GM12878 (cell line): Measurements from ENCODE around the gene BNC2. TPM values are rescaled to one million over a fixed set of nuclear protein-coding genes. Genes with fewer than 3 reads are reported as not detected.

ENCODE experiments used
- ATAC-seq: fragments of 200-7000 bp; cut with Tn5 transposase; 3 replicates; pipeline ENCODE4 v1.9.1; 2020; ENCODE audit warnings: mild to moderate bottlenecking, moderate library complexity
- BruUV-seq: library from RNA; stranded (reverse); fragments of 400-500 nt; replicated peaks from 2 replicates; lab custom pipeline; 2021; lab: Mats Ljungman, UMichigan
- CTCF ChIA-PET: fragments of 300-600 bp; sonication (Branson Sonifier 250); formaldehyde crosslinking; extraction: SDS; loops from one replicate; lab custom pipeline; 2021; ENCODE audit warnings: inconsistent platforms; lab: Yijun Ruan, JAX
- POLR2A ChIA-PET: fragments of 350-600 bp; formaldehyde crosslinking; extraction: SDS; loops from one replicate; lab custom pipeline; 2021; ENCODE audit warnings: inconsistent platforms; lab: Charles Lee
- RAD21 ChIA-PET: fragments of 300-600 bp; sonication (Branson Sonifier 250); formaldehyde crosslinking; loops from one replicate; lab custom pipeline; 2023; ENCODE audit warnings: antibody characterized with exemption; ENCODE audit not compliant: unreplicated experiment; lab: Charles Lee
- SMC1A ChIA-PET: fragments of 300-600 bp; sonication (Branson Sonifier 250); formaldehyde crosslinking; loops from one replicate; lab custom pipeline; 2023; ENCODE audit not compliant: unreplicated experiment, uncharacterized antibody; lab: Charles Lee
- DNase-seq: peaks from one replicate; pipeline ENCODE4 v3.0.0-alpha.2; 2011; ENCODE audit warnings: low read depth, low spot score
- FAIRE-seq: peaks from 3 replicates; lab custom pipeline; 2011; peaks lifted over from hg19 to GRCh38; lab: Jason Lieb, UNC
- H2AFZ ChIP-seq: 2 replicates; pipeline ENCODE4 v1.6.0; 2011; ENCODE audit warnings: low read depth, low read length, control low read depth; ENCODE audit not compliant: control insufficient read depth
- H3K27ac ChIP-seq: 2 replicates; pipeline ENCODE4 v1.5.1; 2011; ENCODE audit warnings: control low read depth; ENCODE audit not compliant: control insufficient read depth, insufficient read depth
- H3K27me3 ChIP-seq, 2 experiments: replicated peaks in 1 of 2; 2 replicates each; pipeline versions ENCODE4 v1.6.0 to v1.6.1; 2011; ENCODE audit warnings: low read length in 1 of 2; ENCODE audit not compliant: control insufficient read depth in 2 of 2, insufficient read depth in 2 of 2
- H3K36me3 ChIP-seq, 2 experiments: 2 replicates each; pipeline ENCODE4 v1.5.1; 2011; ENCODE audit warnings: low read length in 1 of 2; ENCODE audit not compliant: control insufficient read depth in 2 of 2, insufficient read depth in 2 of 2
- H3K4me1 ChIP-seq: 2 replicates; pipeline ENCODE4 v1.6.1; 2011; ENCODE audit warnings: mild to moderate bottlenecking, low read length, moderate library complexity, mixed read lengths; ENCODE audit not compliant: control insufficient read depth, insufficient read depth
- H3K4me2 ChIP-seq: 2 replicates; pipeline ENCODE4 v1.6.0; 2011; ENCODE audit warnings: control low read depth; ENCODE audit not compliant: control insufficient read depth, insufficient read depth
- H3K4me3 ChIP-seq: fragments of 200-600 bp; sonication (generic); 2 replicates; pipeline ENCODE4 v1.5.1; 2016
- H3K79me2 ChIP-seq: 2 replicates; pipeline ENCODE4 v1.6.0; 2011; ENCODE audit warnings: low read length; ENCODE audit not compliant: control insufficient read depth, insufficient read depth
- H3K9ac ChIP-seq: 2 replicates; pipeline ENCODE4 v1.8.0; 2011; ENCODE audit warnings: low read length, control low read depth, mixed read lengths; ENCODE audit not compliant: control insufficient read depth, insufficient read depth
- H3K9me3 ChIP-seq: replicated peaks from 3 replicates; pipeline ENCODE4 v1.5.1; 2011; ENCODE audit warnings: mild to moderate bottlenecking, low read length; ENCODE audit not compliant: control insufficient read depth, insufficient read depth
- H4K20me1 ChIP-seq: 2 replicates; pipeline ENCODE4 v1.6.0; 2011; ENCODE audit not compliant: control insufficient read depth, insufficient read depth
- SP1 ChIP-seq: IDR thresholded peaks from one replicate; pipeline ENCODE4 v1.6.1; 2011; ENCODE audit warnings: low read depth, low read length
- TCF12 ChIP-seq: IDR thresholded peaks from 2 replicates; pipeline ENCODE4 v1.6.1; 2011; ENCODE audit warnings: low read depth, mild to moderate bottlenecking, low read length
- TCF7 ChIP-seq: IDR thresholded peaks from 2 replicates; pipeline ENCODE4 v1.6.1; 2014; ENCODE audit warnings: antibody characterized with exemption, borderline replicate concordance
- WGBS: methylation state at CpG from one replicate; pipeline ENCODE4 v1.1.6; 2016; ENCODE audit warnings: low lambda C conversion rate; ENCODE audit not compliant: insufficient replicate concordance, insufficient coverage; ENCODE audit errors: missing lambda C conversion rate; 5-methylcytosine and 5-hydroxymethylcytosine counted together
- in situ Hi-C: fragments of 300-500 bp; cut with MboI; formaldehyde crosslinking; loops from 9 replicates; pipeline ENCODE4 v1.14.3; 2018; ENCODE audit warnings: mixed read lengths
- intact Hi-C: fragments of 100-400 bp; cut with micrococcal nuclease; formaldehyde crosslinking; loops from one replicate; pipeline ENCODE4 v1.14.2; 2022; ENCODE audit not compliant: unreplicated experiment
- polyA plus RNA-seq, 11 experiments: library from polyadenylated mRNA; depleted of rRNA in 4 of 11; unstranded in 6 of 11; stranded (reverse) in 5 of 11; fragments of >200 nt; fragmentation: Nextera tagmentation in 4 of 11; fragmentation: Illumina TruSeq in 1 of 11; extraction: Ambion mirVana in 4 of 11; extraction: Trizol in 1 of 11; gene quantifications; 1 replicate in 1 of 11; 2 replicates in 10 of 11; pipeline versions ENCODE4 v1.2.1 to v1.2.3, GENCODE V29; 2011 to 2016; ENCODE audit warnings: inconsistent platforms in 2 of 11, missing spikeins in 2 of 11, low read depth in 1 of 11
- total RNA-seq, 4 experiments: library from RNA; depleted of rRNA in 3 of 4; stranded (reverse); fragments of >200 nt in 3 of 4; fragmentation: Illumina TruSeq in 1 of 4; extraction: Trizol in 1 of 4; gene quantifications; 2 replicates each; pipeline versions ENCODE4 v1.2.1 to v1.2.3, GENCODE V29; 2013 to 2021
- TF ChIP-seq, protein P1 (sequence below): fragments of 450-650 bp; IDR thresholded peaks from 2 replicates; pipeline ENCODE4 v1.6.1; 2017; ENCODE audit warnings: borderline replicate concordance

The BNC2 gene
- total and polyA plus RNA-seq, 10 of the 15 experiments (the other 5 are each of a cell fraction or from before 2014, with no cell fraction given): 0.05 to 14.5 (median 0.26) TPM

DNA sequence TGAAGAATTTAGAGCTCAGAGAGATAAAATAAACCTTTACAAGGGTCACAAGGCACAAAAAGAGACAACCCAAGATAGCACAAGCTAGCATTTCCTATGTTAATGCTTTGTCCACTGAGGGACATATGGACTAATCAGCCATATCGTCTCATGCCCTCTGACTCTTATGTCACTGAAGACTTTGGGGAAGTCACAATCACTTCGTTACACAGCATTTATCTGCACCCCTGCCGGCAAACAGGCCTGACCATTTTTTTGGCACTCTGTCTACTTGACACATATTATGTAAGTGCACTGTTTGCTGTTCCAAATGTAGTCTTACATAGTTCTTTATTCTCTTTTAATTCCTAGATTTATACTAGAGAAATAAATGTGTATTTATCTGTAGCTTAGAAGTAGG is 13.9 kb upstream of the BNC2 start:
- H3K4me1 ChIP-seq: no peaks in the 10 kb centered on the region
- no peak overlapping the region for H2AFZ ChIP-seq
- ChIA-PET SMC1A (interaction anchor here (0.8 kb wide), 1 partner anchor 24 kb away, joined by 3 read pairs; no protein-coding TSS in a partner anchor), POLR2A (no interaction called here), CTCF (interaction anchor here (0.7 kb wide), 1 partner anchor 234 kb away, joined by 3 read pairs; no protein-coding TSS in a partner anchor), RAD21 (no interaction called here)
- in situ Hi-C loops: no loop called here
- ATAC-seq (peak; percentile 57), DNase-seq (no peak), FAIRE-seq (no peak)
- no peak overlapping the region for H3K4me3 ChIP-seq
- intact Hi-C loops: no loop called here
- no peaks in the 10 kb centered on the region for H3K79me2 ChIP-seq
- no peaks in the 10 kb centered on the region for H3K36me3 ChIP-seq
- no peak overlapping the region for H3K9ac ChIP-seq
- H3K27me3 ChIP-seq: no peaks in the 10 kb centered on the region
- BruUV-seq: no TSS peak
- no peak overlapping the region for H3K27ac ChIP-seq
- TF ChIP-seq TCF12 (no peak), SP1 (no peak), TCF7 (no peak)
- H4K20me1 ChIP-seq: no peaks in the 10 kb centered on the region
- H3K9me3 ChIP-seq: no peaks in the 10 kb centered on the region
- 2% methylated on average over 3 of the region's 3 CpGs for WGBS
- H3K4me2 ChIP-seq: no peak overlapping the region

- Histone ChIP-seq H3K9me3 (no peaks in the 10 kb centered on the region), H3K27ac (no peak overlapping the region), H3K4me2 (no peak overlapping the region), H2AFZ (no peak overlapping the region), H3K4me3 (no peak overlapping the region), H3K4me1 (no peaks in the 10 kb centered on the region), H4K20me1 (no peaks in the 10 kb centered on the region), H3K36me3 (no peaks in the 10 kb centered on the region), H3K9ac (no peak overlapping the region), H3K27me3 (no peaks in the 10 kb centered on the region), H3K79me2 (no peaks in the 10 kb centered on the region)
- TF ChIP-seq, protein P1, sequence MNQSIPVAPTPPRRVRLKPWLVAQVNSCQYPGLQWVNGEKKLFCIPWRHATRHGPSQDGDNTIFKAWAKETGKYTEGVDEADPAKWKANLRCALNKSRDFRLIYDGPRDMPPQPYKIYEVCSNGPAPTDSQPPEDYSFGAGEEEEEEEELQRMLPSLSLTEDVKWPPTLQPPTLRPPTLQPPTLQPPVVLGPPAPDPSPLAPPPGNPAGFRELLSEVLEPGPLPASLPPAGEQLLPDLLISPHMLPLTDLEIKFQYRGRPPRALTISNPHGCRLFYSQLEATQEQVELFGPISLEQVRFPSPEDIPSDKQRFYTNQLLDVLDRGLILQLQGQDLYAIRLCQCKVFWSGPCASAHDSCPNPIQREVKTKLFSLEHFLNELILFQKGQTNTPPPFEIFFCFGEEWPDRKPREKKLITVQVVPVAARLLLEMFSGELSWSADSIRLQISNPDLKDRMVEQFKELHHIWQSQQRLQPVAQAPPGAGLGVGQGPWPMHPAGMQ: no peak
- SMC1A ChIA-PET: interaction anchor here (0.8 kb wide), 1 partner anchor 25 kb away, joined by 3 read pairs; no protein-coding TSS in a partner anchor
- FAIRE-seq (no peak), ATAC-seq (no peak), DNase-seq (no peak)
- in situ Hi-C loops (no loop called here), intact Hi-C loops (no loop called here)
- no TSS peak for BruUV-seq
- CTCF ChIA-PET: interaction anchor here (0.7 kb wide), 1 partner anchor 234 kb away, joined by 3 read pairs; no protein-coding TSS in a partner anchor
- 17% methylated on average over 6 of the region's 6 CpGs for WGBS
- POLR2A ChIA-PET: no interaction called here
- RAD21 ChIA-PET: no interaction called here
These were observed 13.1 kb upstream of the BNC2 start for GRCh38 chr9:16883586-16883985.
